Caco-2 (cell line): ENCODE data around the gene IFIT2. TPM values are rescaled to one million over a fixed set of nuclear protein-coding genes. Genes with fewer than 3 reads are reported as not detected.
"Not testable (repeated sequence)": the region's sequence is repeated elsewhere in the genome, so short reads cannot be mapped to it uniquely, and the experiment has no call there.

Experiments
- Bru-seq: library from RNA; stranded (reverse); fragments of 400-500 nt; gene quantifications from one replicate; lab custom pipeline; 2021; lab: Mats Ljungman, UMichigan
- BruChase-seq, 2 experiments: library from RNA; stranded (reverse); fragments of 400-500 nt; gene quantifications; one replicate each; lab custom pipeline; 2021; lab: Mats Ljungman, UMichigan
- BruUV-seq: library from RNA; stranded (reverse); fragments of 400-500 nt; replicated peaks from 2 replicates; lab custom pipeline; 2021; lab: Mats Ljungman, UMichigan
- CTCF ChIA-PET: fragments of 300-600 bp; sonication (Branson Sonifier 250); formaldehyde crosslinking; loops from one replicate; lab custom pipeline; 2022; ENCODE audit warnings: antibody characterized with exemption; lab: Charles Lee
- POLR2A ChIA-PET: fragments of 300-600 bp; sonication (Branson Sonifier 250); formaldehyde crosslinking; loops from one replicate; lab custom pipeline; 2022; ENCODE audit warnings: antibody characterized with exemption; lab: Charles Lee
- DNase-seq, 2 experiments: peaks; one replicate each; pipeline versions ENCODE4 v3.0.0 to v3.0.0-alpha.2; 2020 to 2022
- H3K27me3 ChIP-seq: replicated peaks from 2 replicates; pipeline ENCODE4 v1.6.0; 2011; ENCODE audit warnings: low read length; ENCODE audit not compliant: control insufficient read depth, insufficient read depth
- H3K36me3 ChIP-seq: 2 replicates; pipeline ENCODE4 v1.5.1; 2011; ENCODE audit warnings: low read length; ENCODE audit not compliant: control insufficient read depth, insufficient read depth
- H3K4me1 ChIP-seq: fragments of 250-450 bp; sonication (Bioruptor Pico); 2 replicates; pipeline ENCODE4 v1.5.1; 2020; ENCODE audit warnings: mild to moderate bottlenecking
- H3K4me3 ChIP-seq: 2 replicates; pipeline ENCODE4 v1.5.1; 2011; ENCODE audit warnings: low read depth, mild to moderate bottlenecking, control low read depth, low read length
- H3K9me3 ChIP-seq: fragments of 250-450 bp; sonication (Bioruptor Pico); 2 replicates; pipeline ENCODE4 v1.5.1; 2020; ENCODE audit warnings: mild to moderate bottlenecking, moderate library complexity
- H3K27ac Mint-ChIP-seq: one replicate; pipeline ENCODE4 v1.8.0; 2022; ENCODE audit warnings: mixed read lengths; ENCODE audit not compliant: unreplicated experiment
- H3K27me3 Mint-ChIP-seq: one replicate; pipeline ENCODE4 v1.8.0; 2022; ENCODE audit warnings: mixed read lengths; ENCODE audit not compliant: insufficient read depth, unreplicated experiment
- H3K36me3 Mint-ChIP-seq: one replicate; pipeline ENCODE4 v1.8.0; 2022; ENCODE audit warnings: mild to moderate bottlenecking, mixed read lengths; ENCODE audit not compliant: insufficient read depth, unreplicated experiment
- H3K4me1 Mint-ChIP-seq: one replicate; pipeline ENCODE4 v1.8.0; 2022; ENCODE audit warnings: low read depth, mixed read lengths; ENCODE audit not compliant: unreplicated experiment
- H3K4me3 Mint-ChIP-seq: one replicate; pipeline ENCODE4 v1.8.0; 2022; ENCODE audit warnings: mild to moderate bottlenecking, moderate library complexity, mixed read lengths; ENCODE audit not compliant: unreplicated experiment
- H3K9me3 Mint-ChIP-seq: one replicate; pipeline ENCODE4 v1.8.0; 2022; ENCODE audit warnings: mixed read lengths; ENCODE audit not compliant: unreplicated experiment
- intact Hi-C: fragments of 100-400 bp; cut with micrococcal nuclease; formaldehyde crosslinking; loops from one replicate; pipeline ENCODE4 v1.10.0; 2022; ENCODE audit not compliant: unreplicated experiment
- long read RNA-seq: library from polyadenylated mRNA; stranded (forward); transcript quantifications from one replicate; pipeline ENCODE4 v2.0.0, GENCODE V29; 2022
- total RNA-seq: library from RNA; stranded (reverse); gene quantifications from 2 replicates; pipeline ENCODE4 v1.2.3, GENCODE V29; 2022
- TF ChIP-seq, protein P1 (sequence below), 2 experiments: fragments of 200-600 bp in 1 of 2; IDR thresholded peaks; 1 replicate in 1 of 2; 2 replicates in 1 of 2; pipeline versions ENCODE4 v1.5.1 to v1.8.0; 2011 to 2022; ENCODE audit warnings: antibody characterized with exemption in 1 of 2, control low read depth in 1 of 2, inconsistent platforms in 1 of 2, low read depth in 1 of 2, low read length in 1 of 2, mild to moderate bottlenecking in 1 of 2, moderate library complexity in 1 of 2; ENCODE audit not compliant: insufficient read depth in 1 of 2, severe bottlenecking in 1 of 2, unreplicated experiment in 1 of 2

The IFIT2 gene, protein sequence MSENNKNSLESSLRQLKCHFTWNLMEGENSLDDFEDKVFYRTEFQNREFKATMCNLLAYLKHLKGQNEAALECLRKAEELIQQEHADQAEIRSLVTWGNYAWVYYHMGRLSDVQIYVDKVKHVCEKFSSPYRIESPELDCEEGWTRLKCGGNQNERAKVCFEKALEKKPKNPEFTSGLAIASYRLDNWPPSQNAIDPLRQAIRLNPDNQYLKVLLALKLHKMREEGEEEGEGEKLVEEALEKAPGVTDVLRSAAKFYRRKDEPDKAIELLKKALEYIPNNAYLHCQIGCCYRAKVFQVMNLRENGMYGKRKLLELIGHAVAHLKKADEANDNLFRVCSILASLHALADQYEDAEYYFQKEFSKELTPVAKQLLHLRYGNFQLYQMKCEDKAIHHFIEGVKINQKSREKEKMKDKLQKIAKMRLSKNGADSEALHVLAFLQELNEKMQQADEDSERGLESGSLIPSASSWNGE
- total RNA-seq (0.43 and 0.56 TPM in 2 replicates), Bru-seq, nascent RNA (percentile 30 among the genes with signal in this experiment), BruChase-seq, experiment 1, labeled RNA remaining after a 2-hour chase (percentile 33 among the genes with signal in this experiment), BruChase-seq, experiment 2, labeled RNA remaining after a 6-hour chase (percentile 20 among the genes with signal in this experiment)
- long read RNA-seq, transcript IFIT2-201 (2 exons, 3,489 nt), result major isoform, 5 of 6 reads
- long read RNA-seq, partial matches to known transcripts, result 0 of 6 reads
- long read RNA-seq, other reads (novel, unspliced or antisense), result 1 of 6 reads

GRCh38 chr10:89301721-89302445, at the start of gene IFIT2:
Gene IFIT2, plus strand, starts transcription at chr10:89302046. Its CDS starts 78 bp downstream, at chr10:89302124.
- DNase-seq, result peak in 1 of 2 experiments; percentile 23
- Histone ChIP-seq H3K9me3 (no peaks in the 10 kb centered on the region), H3K27me3 (no peaks in the 10 kb centered on the region), H3K4me1 (peaks cover 12% of the 10 kb centered on the region), H3K4me3 (peak within 1 kb of the TSS; percentile 25), H3K36me3 (no peaks in the 10 kb centered on the region)
- H3K4me1 Mint-ChIP-seq, result no peaks in the 10 kb centered on the region
- H3K27ac Mint-ChIP-seq, result peak within 1 kb of the TSS; percentile 70
- TF ChIP-seq, protein P1, sequence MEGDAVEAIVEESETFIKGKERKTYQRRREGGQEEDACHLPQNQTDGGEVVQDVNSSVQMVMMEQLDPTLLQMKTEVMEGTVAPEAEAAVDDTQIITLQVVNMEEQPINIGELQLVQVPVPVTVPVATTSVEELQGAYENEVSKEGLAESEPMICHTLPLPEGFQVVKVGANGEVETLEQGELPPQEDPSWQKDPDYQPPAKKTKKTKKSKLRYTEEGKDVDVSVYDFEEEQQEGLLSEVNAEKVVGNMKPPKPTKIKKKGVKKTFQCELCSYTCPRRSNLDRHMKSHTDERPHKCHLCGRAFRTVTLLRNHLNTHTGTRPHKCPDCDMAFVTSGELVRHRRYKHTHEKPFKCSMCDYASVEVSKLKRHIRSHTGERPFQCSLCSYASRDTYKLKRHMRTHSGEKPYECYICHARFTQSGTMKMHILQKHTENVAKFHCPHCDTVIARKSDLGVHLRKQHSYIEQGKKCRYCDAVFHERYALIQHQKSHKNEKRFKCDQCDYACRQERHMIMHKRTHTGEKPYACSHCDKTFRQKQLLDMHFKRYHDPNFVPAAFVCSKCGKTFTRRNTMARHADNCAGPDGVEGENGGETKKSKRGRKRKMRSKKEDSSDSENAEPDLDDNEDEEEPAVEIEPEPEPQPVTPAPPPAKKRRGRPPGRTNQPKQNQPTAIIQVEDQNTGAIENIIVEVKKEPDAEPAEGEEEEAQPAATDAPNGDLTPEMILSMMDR (IDR thresholded peaks at IDR 0.05; ENCODE audit: insufficient read depth in 1 of 2, low read depth in 1 of 2, low read length in 1 of 2, severe bottlenecking in 1 of 2, unreplicated experiment in 1 of 2), result no peak
- intact Hi-C loops, result loop anchor here (2.0 kb wide), 1 partner anchor 51 kb away; no protein-coding TSS in a partner anchor
- CTCF ChIA-PET, result interaction anchor here (0.6 to 0.8 kb wide), 3 partner anchors 51 to 72 kb away, joined by 3 to 4 read pairs (median 3); no protein-coding TSS in a partner anchor
- H3K36me3 Mint-ChIP-seq, result no peaks in the 10 kb centered on the region
- no peaks in the 10 kb centered on the region for H3K27me3 Mint-ChIP-seq
- peak within 1 kb of the TSS; percentile 67 for H3K4me3 Mint-ChIP-seq
- H3K9me3 Mint-ChIP-seq, result no peaks in the 10 kb centered on the region
- POLR2A ChIA-PET, result interaction anchor here (0.6 to 1.0 kb wide), 2 partner anchors 20 to 50 kb away, joined by 3 to 4 read pairs; no protein-coding TSS in a partner anchor
- BruUV-seq, result no TSS peak

DNA sequence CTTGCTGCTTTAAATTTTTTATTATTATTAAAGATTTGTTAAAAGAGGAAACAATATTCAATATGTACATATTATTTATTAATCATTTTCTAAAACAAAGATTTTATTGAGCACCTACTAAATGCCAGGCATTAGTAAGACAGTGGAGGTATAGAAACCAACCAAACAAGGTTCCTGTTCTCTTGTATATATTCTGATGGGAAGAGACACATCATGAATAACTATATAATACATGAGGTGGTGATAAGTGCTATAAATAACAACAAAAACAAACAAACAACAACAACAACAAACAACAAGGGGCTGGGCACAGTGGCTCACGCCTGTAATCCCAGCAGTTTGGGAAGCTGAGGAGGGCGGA, 49.6 kb upstream of the IFIT2 start:
- intact Hi-C loops, result loop anchor here (10.0 kb wide), 1 partner anchor 453 kb away; the partner anchor contains the start of gene KIF20B
- Histone ChIP-seq H3K9me3 (peaks cover 10% of the 10 kb centered on the region; the same call in 1 of the 2 replicates), H3K36me3 (no peaks in the 10 kb centered on the region; the same call in 1 of the 2 replicates), H3K4me3 (no peak overlapping the region; the same call in 1 of the 2 replicates), H3K4me1 (no peaks in the 10 kb centered on the region; the same call in 1 of the 2 replicates), H3K27me3 (no peaks in the 10 kb centered on the region)
- Mint-ChIP-seq H3K9me3 (peaks cover 13% of the 10 kb centered on the region), H3K4me3 (peak overlapping the region; percentile 91), H3K4me1 (peaks cover 6% of the 10 kb centered on the region), H3K27ac (no peak overlapping the region), H3K36me3 (no peaks in the 10 kb centered on the region), H3K27me3 (no peaks in the 10 kb centered on the region)
- TF ChIP-seq, protein P1 (IDR thresholded peaks at IDR 0.05; ENCODE audit: insufficient read depth in 1 of 2, low read depth in 1 of 2, low read length in 1 of 2, severe bottlenecking in 1 of 2, unreplicated experiment in 1 of 2), result no peak
- DNase-seq, result no peak
- CTCF ChIA-PET, result interaction anchor here (0.9 to 1.3 kb wide), 2 partner anchors 35 to 137 kb away, joined by 3 to 5 read pairs; no protein-coding TSS in a partner anchor
- no TSS peak for BruUV-seq
- POLR2A ChIA-PET, result interaction anchor here (0.9 to 1.8 kb wide), 3 partner anchors 10 to 100 kb away, joined by 3 to 5 read pairs (median 3); no protein-coding TSS in a partner anchor

DNA sequence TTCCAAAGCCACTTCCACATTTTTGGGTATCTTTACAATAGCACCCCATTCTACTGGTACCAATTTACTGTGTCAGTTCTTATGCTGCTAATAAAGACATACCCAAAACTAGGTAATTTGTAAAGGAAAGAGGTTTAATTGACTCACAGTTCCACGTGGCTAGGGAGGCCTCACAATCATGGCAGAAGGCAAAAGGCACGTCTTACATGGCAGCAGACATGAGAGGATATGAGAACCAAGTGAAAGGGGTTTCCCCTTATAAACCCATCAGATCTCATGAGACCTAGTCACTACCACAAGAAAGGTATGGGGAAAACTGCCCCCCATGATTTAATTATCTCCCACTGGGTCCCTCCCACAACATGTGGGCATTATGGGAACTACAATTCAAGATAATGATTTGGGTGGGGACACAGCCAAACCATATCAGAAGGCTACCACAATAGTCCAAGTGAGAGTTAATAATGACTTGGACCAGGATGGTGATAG, 46.7 kb upstream of the IFIT2 start:
- H3K4me3 ChIP-seq, H3K27ac Mint-ChIP-seq, H3K27me3 ChIP-seq, BruUV-seq, DNase-seq, H3K4me3 Mint-ChIP-seq, H3K4me1 ChIP-seq, CTCF ChIA-PET, H3K27me3 Mint-ChIP-seq, H3K36me3 Mint-ChIP-seq, H3K36me3 ChIP-seq, H3K4me1 Mint-ChIP-seq, POLR2A ChIA-PET: not testable (repeated sequence)
- H3K9me3 ChIP-seq, result peaks cover 10% of the 10 kb centered on the region; the same call in 1 of the 2 replicates
- H3K9me3 Mint-ChIP-seq, result peaks cover 13% of the 10 kb centered on the region
- intact Hi-C loops, result loop anchor here (10.0 kb wide), 1 partner anchor 450 kb away; the partner anchor contains the start of gene KIF20B
